LNCaP clone FGC (cell line): ENCODE results near the gene RPL39L.

Source experiments
- DNase-seq: peaks from one replicate; pipeline ENCODE4 v3.0.0-alpha.2; 2011; ENCODE audit warnings: low read depth
- H3K4me3 ChIP-seq: 2 replicates; pipeline ENCODE4 v1.5.1; 2011; ENCODE audit warnings: mild to moderate bottlenecking, low read depth, low read length, control low read depth
- TF ChIP-seq, protein P1 (sequence below): IDR thresholded peaks from 2 replicates; pipeline ENCODE4 v1.5.1; 2012; ENCODE audit warnings: mild to moderate bottlenecking; ENCODE audit not compliant: control insufficient read depth, insufficient read depth; ENCODE audit errors: extremely low read depth

RPL39L gene

DNA sequence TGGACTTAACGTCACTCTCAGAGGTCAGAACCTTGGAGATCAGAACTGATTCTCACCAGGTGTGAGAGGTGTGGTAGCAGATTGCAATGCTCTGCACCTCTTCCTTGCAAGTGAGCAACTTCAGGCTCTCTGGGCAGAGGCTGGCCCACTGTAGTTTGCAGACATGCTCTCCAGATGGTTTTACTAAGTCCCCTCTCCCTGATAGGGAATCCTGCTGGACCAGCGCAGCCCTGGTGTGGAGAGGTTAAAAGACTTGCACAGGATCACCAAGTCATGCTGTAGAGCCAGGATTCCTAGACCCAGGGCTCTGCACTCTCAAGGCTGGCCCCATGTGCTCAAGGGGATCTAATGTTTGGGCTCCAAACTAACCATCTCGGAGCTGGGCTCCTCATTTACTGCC is 62.2 kb downstream of the RPL39L start:
- DNase-seq: no peak
- no peak overlapping the region for H3K4me3 ChIP-seq
- TF ChIP-seq, protein P1, sequence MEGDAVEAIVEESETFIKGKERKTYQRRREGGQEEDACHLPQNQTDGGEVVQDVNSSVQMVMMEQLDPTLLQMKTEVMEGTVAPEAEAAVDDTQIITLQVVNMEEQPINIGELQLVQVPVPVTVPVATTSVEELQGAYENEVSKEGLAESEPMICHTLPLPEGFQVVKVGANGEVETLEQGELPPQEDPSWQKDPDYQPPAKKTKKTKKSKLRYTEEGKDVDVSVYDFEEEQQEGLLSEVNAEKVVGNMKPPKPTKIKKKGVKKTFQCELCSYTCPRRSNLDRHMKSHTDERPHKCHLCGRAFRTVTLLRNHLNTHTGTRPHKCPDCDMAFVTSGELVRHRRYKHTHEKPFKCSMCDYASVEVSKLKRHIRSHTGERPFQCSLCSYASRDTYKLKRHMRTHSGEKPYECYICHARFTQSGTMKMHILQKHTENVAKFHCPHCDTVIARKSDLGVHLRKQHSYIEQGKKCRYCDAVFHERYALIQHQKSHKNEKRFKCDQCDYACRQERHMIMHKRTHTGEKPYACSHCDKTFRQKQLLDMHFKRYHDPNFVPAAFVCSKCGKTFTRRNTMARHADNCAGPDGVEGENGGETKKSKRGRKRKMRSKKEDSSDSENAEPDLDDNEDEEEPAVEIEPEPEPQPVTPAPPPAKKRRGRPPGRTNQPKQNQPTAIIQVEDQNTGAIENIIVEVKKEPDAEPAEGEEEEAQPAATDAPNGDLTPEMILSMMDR: no peak

DNA sequence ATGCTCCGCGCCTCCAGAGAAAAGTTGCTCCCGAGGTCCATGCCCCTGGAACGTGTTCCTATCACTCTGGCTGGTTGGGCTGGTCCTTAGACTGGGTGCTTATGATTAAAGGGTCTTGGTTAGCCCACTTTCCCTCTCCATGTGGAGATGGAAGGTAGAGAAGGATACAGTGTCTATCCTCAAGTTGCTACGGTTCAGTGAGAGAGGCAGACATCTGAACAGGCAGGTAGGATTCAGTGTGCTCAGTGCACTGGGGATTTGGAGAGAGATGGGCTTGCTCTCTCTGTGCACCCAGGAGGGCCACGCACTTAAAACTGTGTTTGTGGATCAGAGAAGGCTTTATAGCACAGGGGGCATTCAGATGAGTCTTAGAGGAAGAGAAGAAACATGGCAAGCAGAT is 63.0 kb downstream of the RPL39L start:
- no peak overlapping the region for H3K4me3 ChIP-seq
- TF ChIP-seq, protein P1: no peak
- no peak for DNase-seq

DNA sequence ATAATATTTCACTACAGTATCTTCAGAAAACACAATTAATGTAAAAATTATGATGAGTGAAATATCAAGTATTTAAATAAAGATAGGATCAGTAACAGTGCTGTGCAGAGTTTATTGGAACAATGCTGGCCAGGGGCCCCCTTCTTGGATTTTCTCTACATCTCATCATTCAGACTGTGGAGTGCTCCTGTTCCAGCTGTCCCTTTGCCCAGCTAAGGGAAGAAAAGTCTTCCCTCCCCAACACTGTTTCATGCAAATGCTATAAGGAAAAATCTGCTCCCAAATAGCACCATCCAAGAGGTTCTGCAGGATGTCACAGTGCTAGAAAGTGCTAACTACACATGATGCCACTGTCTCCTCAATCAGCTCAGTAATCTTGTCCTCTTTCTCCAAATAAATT is 64.5 kb downstream of the RPL39L start:
- no peak overlapping the region for H3K4me3 ChIP-seq
- TF ChIP-seq, protein P1: no peak
- no peak for DNase-seq

DNA sequence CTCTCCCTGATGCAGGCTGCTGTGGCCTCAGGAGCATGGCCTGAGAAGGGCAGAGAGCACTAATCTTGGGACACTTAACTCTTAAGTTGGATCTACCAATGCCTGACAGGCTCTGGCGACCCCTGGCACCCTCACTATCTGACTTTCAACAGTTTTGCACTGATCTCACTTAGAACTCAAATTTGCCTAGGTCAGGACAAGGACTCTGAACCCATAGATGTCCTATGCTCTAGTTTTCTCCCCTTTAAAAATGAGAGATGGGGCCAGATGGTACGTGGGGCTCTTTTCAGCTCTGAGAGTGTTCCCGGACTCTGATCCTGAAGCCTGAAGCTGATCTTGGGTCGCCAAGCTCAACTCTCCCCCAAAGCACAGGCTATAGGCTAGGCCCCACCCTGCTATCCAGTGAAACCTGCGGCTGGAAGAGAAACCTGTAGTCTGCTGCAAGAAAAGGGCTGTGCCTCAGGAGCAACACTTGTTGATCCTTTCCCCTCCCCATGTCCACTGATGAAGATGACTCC is 65.7 kb downstream of the RPL39L start:
- no peak for DNase-seq
- TF ChIP-seq, protein P1: no peak
- no peak overlapping the region for H3K4me3 ChIP-seq

DNA sequence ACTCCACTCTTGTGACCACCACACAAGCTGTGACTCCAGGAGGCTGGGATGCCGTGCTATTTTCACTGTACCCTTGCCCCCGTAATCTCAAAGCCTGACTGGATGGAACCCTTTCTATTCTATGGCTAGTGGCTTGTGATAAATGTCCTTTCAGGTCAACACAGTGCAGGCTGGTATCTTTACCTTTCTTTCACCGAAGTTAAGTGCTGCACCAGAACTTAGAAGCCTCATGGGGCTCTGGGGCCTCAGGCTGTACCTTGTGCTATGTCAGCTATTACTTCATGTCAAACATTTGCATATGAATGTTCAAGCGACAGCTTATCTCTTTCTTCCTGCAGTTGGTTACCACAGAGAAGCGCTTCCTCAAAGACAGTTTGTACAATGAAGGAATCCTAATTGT is 66.8 kb downstream of the RPL39L start:
- no peak for DNase-seq
- TF ChIP-seq, protein P1: no peak
- no peak overlapping the region for H3K4me3 ChIP-seq

DNA sequence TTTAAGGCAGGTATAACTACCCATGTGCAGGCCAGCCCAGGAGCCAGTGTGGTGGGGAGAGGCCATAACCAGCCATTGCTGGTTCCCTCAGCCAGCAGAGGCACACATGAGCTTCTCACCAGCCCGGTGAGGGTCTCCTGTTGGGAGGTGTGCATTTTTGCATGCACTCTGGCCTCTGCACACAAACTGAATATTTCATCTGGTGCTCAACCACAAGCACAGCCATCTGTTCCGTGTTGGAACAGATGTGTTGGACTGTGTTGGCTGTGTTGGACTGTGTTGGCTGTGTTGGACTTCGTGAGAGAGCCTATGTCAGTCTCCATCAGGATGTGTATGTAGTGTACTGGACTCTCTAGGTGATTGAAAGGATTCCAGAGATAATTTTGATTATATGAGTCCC is 67.2 kb downstream of the RPL39L start:
- no peak overlapping the region for H3K4me3 ChIP-seq
- no peak for DNase-seq
- TF ChIP-seq, protein P1: no peak
